Astrocyte (in vitro differentiated cells and primary cell): ENCODE data around the gene ABCC10. TPM values are rescaled to one million over a fixed set of nuclear protein-coding genes. Genes with fewer than 3 reads are reported as not detected.
A peak's percentile ranks its signal among the peaks of the same experiment; 100 is the strongest.

Source experiments
- DNase-seq: peaks from one replicate; pipeline ENCODE4 v3.0.0-alpha.2; 2010; ENCODE audit warnings: low read depth
- FAIRE-seq: peaks from 2 replicates; lab custom pipeline; 2011; peaks lifted over from hg19 to GRCh38; lab: Jason Lieb, UNC
- H2AFZ ChIP-seq: 2 replicates; pipeline ENCODE4 v1.6.0; 2012; ENCODE audit warnings: low read depth, low read length, inconsistent platforms
- H3K27ac ChIP-seq: 2 replicates; pipeline ENCODE4 v1.5.1; 2011; ENCODE audit warnings: low read depth, low read length, inconsistent platforms
- H3K27me3 ChIP-seq: 2 replicates; pipeline ENCODE4 v1.6.0; 2011; ENCODE audit warnings: low read length, inconsistent platforms; ENCODE audit not compliant: insufficient read depth
- H3K36me3 ChIP-seq: 2 replicates; pipeline ENCODE4 v1.5.1; 2011; ENCODE audit warnings: low read length, inconsistent platforms; ENCODE audit not compliant: insufficient read depth
- H3K4me1 ChIP-seq: 2 replicates; pipeline ENCODE4 v1.5.1; 2011; ENCODE audit warnings: low read length, inconsistent platforms; ENCODE audit not compliant: insufficient read depth
- H3K4me2 ChIP-seq: 2 replicates; pipeline ENCODE4 v1.6.0; 2012; ENCODE audit warnings: low read length, inconsistent platforms
- H3K4me3 ChIP-seq: 2 replicates; pipeline ENCODE4 v1.5.1; 2011; ENCODE audit warnings: low read depth, mild to moderate bottlenecking, low read length, inconsistent platforms; ENCODE audit not compliant: insufficient read depth
- H3K79me2 ChIP-seq: 2 replicates; pipeline ENCODE4 v1.6.0; 2012; ENCODE audit warnings: mild to moderate bottlenecking, low read length, inconsistent platforms; ENCODE audit not compliant: insufficient read depth
- H3K9ac ChIP-seq: 2 replicates; pipeline ENCODE4 v1.6.0; 2012; ENCODE audit warnings: mild to moderate bottlenecking, low read length, inconsistent platforms
- H3K9me3 ChIP-seq: 2 replicates; pipeline ENCODE4 v1.5.1; 2012; ENCODE audit warnings: low read depth, mild to moderate bottlenecking, low read length, inconsistent platforms; ENCODE audit not compliant: insufficient read depth
- H4K20me1 ChIP-seq: 2 replicates; pipeline ENCODE4 v1.6.0; 2012; ENCODE audit warnings: low read length, inconsistent platforms; ENCODE audit not compliant: insufficient read depth
- H3K27ac Mint-ChIP-seq: one replicate; pipeline ENCODE4 v1.8.0; 2021; ENCODE audit warnings: mild to moderate bottlenecking, mixed read lengths; ENCODE audit not compliant: unreplicated experiment
- H3K27me3 Mint-ChIP-seq: one replicate; pipeline ENCODE4 v1.8.0; 2021; ENCODE audit warnings: low read depth, mixed read lengths; ENCODE audit not compliant: unreplicated experiment
- H3K36me3 Mint-ChIP-seq: one replicate; pipeline ENCODE4 v1.8.0; 2021; ENCODE audit warnings: low read depth, mixed read lengths; ENCODE audit not compliant: unreplicated experiment
- H3K4me1 Mint-ChIP-seq: one replicate; pipeline ENCODE4 v1.8.0; 2021; ENCODE audit warnings: low read depth, mixed read lengths; ENCODE audit not compliant: unreplicated experiment
- H3K4me3 Mint-ChIP-seq: one replicate; pipeline ENCODE4 v1.8.0; 2021; ENCODE audit warnings: mild to moderate bottlenecking, moderate library complexity, mixed read lengths; ENCODE audit not compliant: unreplicated experiment
- H3K9me3 Mint-ChIP-seq: one replicate; pipeline ENCODE4 v1.8.0; 2021; ENCODE audit warnings: mild to moderate bottlenecking, mixed read lengths; ENCODE audit not compliant: unreplicated experiment
- EZH2 ChIP-seq: IDR thresholded peaks from 2 replicates; pipeline ENCODE4 v1.6.1; 2012; ENCODE audit warnings: mild to moderate bottlenecking, low read length, inconsistent platforms; ENCODE audit not compliant: insufficient read depth
- total RNA-seq: library from RNA; stranded (reverse); gene quantifications from 2 replicates; pipeline ENCODE4 v1.2.1, GENCODE V29; 2021
- TF ChIP-seq, protein P1 (sequence below): IDR thresholded peaks from 2 replicates; pipeline ENCODE4 v1.5.1; 2011; ENCODE audit warnings: low read depth, mild to moderate bottlenecking, inconsistent platforms, low read length, moderate library complexity; ENCODE audit not compliant: insufficient read depth

The ABCC10 gene
- total RNA-seq, 1 donor from 2014 or later = 37.2 TPM

DNA sequence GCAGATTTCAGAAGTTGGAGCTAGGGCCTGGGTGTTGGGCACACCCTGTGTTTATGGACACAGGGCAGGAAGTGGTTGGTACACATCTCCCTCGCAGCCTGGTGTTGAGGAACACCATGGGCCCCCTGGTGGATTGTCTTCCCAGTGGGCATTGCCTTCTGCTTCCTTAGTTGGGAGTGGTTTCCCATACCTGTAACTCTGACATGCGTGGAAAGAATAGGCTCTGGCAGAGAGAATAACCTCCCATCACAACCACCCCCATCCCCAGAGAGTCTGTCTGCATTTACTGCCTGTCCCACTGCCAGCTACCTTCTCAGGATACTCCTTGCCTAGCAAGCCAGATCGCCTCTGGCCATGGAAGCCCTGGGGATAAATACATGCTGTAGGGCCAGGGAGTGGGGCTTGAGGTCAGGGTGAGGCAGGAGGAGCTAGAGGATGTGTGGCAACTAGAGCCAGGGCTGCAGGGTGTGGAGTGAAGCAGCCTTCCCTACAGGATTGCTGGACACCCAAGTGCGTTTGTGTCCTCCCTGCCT lies 68.1 kb downstream of the ABCC10 start:
- Histone ChIP-seq H3K27ac (no peak overlapping the region), H3K4me1 (peaks cover 39% of the 10 kb centered on the region), H3K27me3 (no peaks in the 10 kb centered on the region), H3K4me2 (peak overlapping the region; percentile 70), H3K79me2 (peaks cover 34% of the 10 kb centered on the region), H3K4me3 (no peak overlapping the region), H4K20me1 (peaks cover 77% of the 10 kb centered on the region), H3K36me3 (peaks cover 14% of the 10 kb centered on the region), H3K9me3 (no peaks in the 10 kb centered on the region), H2AFZ (no peak overlapping the region), H3K9ac (no peak overlapping the region)
- Mint-ChIP-seq H3K4me3 (no peak overlapping the region), H3K9me3 (no peaks in the 10 kb centered on the region), H3K27ac (no peak overlapping the region), H3K4me1 (peaks cover 19% of the 10 kb centered on the region), H3K27me3 (no peaks in the 10 kb centered on the region), H3K36me3 (peaks cover 8% of the 10 kb centered on the region)
- no peak for FAIRE-seq
- TF ChIP-seq, protein P1, sequence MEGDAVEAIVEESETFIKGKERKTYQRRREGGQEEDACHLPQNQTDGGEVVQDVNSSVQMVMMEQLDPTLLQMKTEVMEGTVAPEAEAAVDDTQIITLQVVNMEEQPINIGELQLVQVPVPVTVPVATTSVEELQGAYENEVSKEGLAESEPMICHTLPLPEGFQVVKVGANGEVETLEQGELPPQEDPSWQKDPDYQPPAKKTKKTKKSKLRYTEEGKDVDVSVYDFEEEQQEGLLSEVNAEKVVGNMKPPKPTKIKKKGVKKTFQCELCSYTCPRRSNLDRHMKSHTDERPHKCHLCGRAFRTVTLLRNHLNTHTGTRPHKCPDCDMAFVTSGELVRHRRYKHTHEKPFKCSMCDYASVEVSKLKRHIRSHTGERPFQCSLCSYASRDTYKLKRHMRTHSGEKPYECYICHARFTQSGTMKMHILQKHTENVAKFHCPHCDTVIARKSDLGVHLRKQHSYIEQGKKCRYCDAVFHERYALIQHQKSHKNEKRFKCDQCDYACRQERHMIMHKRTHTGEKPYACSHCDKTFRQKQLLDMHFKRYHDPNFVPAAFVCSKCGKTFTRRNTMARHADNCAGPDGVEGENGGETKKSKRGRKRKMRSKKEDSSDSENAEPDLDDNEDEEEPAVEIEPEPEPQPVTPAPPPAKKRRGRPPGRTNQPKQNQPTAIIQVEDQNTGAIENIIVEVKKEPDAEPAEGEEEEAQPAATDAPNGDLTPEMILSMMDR = no peak
- no peak for TF ChIP-seq EZH2
- no peak for DNase-seq

DNA sequence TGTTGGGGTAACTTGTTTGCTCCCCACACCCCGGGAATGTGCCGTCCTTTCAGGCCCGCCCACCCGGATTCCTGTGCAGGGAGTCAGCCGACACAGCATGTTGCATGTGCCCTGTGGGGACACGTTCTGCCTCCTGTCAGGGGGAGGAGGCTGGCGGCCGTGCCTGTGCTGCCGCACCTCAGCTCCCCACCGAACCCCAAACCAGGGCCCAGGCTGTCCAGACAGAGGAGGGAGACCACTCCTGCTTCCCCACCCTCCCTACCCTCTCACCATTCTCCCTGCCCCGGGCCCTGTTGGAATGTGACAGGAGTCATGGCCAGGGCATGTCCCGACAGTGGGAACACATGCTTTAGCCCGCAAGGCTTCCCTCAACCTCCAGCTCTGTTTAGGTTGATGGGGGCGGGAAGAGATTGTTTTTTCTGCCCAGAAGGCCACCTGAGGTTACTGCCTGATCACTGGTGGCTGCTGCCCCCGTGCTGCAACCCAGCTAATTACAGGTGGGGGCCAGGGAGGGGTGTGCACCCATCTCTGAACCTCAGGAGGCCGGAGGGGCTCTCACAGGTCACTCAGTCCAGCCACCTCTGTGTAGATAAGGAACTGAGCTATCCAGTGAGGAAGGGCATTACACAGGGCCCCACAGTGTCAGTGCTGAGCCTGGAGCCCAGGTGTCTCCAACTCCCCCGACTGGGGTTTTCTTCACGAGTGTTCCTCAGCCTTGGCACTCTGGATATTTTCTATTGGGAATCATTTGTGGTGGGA lies 69.2 kb downstream of the ABCC10 start:
- peak overlapping the region; percentile 70 for H3K4me2 ChIP-seq

More for the DNA sequence above, 69.2 kb downstream of the ABCC10 start:
- DNase-seq (peak; percentile 52), FAIRE-seq (no peak)
- Mint-ChIP-seq H3K4me1 (peaks cover 19% of the 10 kb centered on the region), H3K27ac (peak overlapping the region; percentile 70), H3K4me3 (no peak overlapping the region), H3K27me3 (no peaks in the 10 kb centered on the region), H3K9me3 (no peaks in the 10 kb centered on the region), H3K36me3 (peaks cover 14% of the 10 kb centered on the region)
- Histone ChIP-seq H3K4me3 (no peak overlapping the region), H3K4me1 (peaks cover 39% of the 10 kb centered on the region), H3K27me3 (no peaks in the 10 kb centered on the region), H3K36me3 (peaks cover 14% of the 10 kb centered on the region), H3K9ac (peak overlapping the region; percentile 16), H3K27ac (no peak overlapping the region), H3K79me2 (peaks cover 34% of the 10 kb centered on the region), H3K9me3 (no peaks in the 10 kb centered on the region), H4K20me1 (peaks cover 77% of the 10 kb centered on the region), H2AFZ (peak overlapping the region; percentile 12)
- no peak for TF ChIP-seq EZH2
- TF ChIP-seq, protein P1 = peak; percentile 29
